Hepatocyte (in vitro differentiated cells): Measurements from ENCODE around the gene BCKDK. TPM values are rescaled to one million over a fixed set of nuclear protein-coding genes. Genes with fewer than 3 reads are reported as not detected.

Source experiments
- DNase-seq: peaks from one replicate; pipeline ENCODE4 v3.0.0-alpha.2; 2016; ENCODE audit warnings: low spot score
- H2AFZ ChIP-seq: fragments of 200-600 bp; sonication (generic); 2 replicates; pipeline ENCODE4 v1.6.0; 2016; ENCODE audit warnings: antibody characterized with exemption, mild to moderate bottlenecking
- H3K27ac ChIP-seq: fragments of 200-600 bp; sonication (generic); 2 replicates; pipeline ENCODE4 v1.5.1; 2016; ENCODE audit warnings: mild to moderate bottlenecking
- H3K27me3 ChIP-seq: fragments of 200-600 bp; sonication (generic); 2 replicates; pipeline ENCODE4 v1.6.1; 2016
- H3K36me3 ChIP-seq: fragments of 200-600 bp; sonication (generic); replicated peaks from 2 replicates; pipeline ENCODE4 v1.5.1; 2016; ENCODE audit warnings: low read depth; ENCODE audit not compliant: insufficient read depth
- H3K4me1 ChIP-seq: fragments of 200-600 bp; sonication (generic); 2 replicates; pipeline ENCODE4 v1.5.1; 2016; ENCODE audit warnings: mild to moderate bottlenecking, moderate library complexity; ENCODE audit not compliant: insufficient read depth
- H3K4me2 ChIP-seq: fragments of 200-600 bp; sonication (generic); 2 replicates; pipeline ENCODE4 v1.6.0; 2016
- H3K4me3 ChIP-seq: fragments of 200-600 bp; sonication (generic); 2 replicates; pipeline ENCODE4 v1.5.1; 2016; ENCODE audit warnings: mild to moderate bottlenecking
- H3K79me2 ChIP-seq: fragments of 200-600 bp; sonication (generic); 2 replicates; pipeline ENCODE4 v1.6.0; 2017; ENCODE audit warnings: mild to moderate bottlenecking
- H3K9me2 ChIP-seq: fragments of 200-600 bp; sonication (generic); replicated peaks from 2 replicates; pipeline ENCODE4 v1.6.0; 2017; ENCODE audit warnings: mild to moderate bottlenecking; ENCODE audit not compliant: insufficient read depth
- H3K9me3 ChIP-seq: fragments of 200-600 bp; sonication (generic); 2 replicates; pipeline ENCODE4 v1.5.1; 2016; ENCODE audit warnings: low read depth, mild to moderate bottlenecking
- H4K20me1 ChIP-seq: fragments of 200-600 bp; sonication (generic); 2 replicates; pipeline ENCODE4 v1.6.0; 2016; ENCODE audit warnings: mild to moderate bottlenecking; ENCODE audit not compliant: insufficient read depth, poor library complexity, severe bottlenecking
- EZH2 ChIP-seq: fragments of 200-600 bp; sonication (generic); IDR thresholded peaks from 2 replicates; pipeline ENCODE4 v1.6.1; 2016; ENCODE audit warnings: antibody characterized with exemption, mild to moderate bottlenecking, borderline replicate concordance
- EZH2phosphoT487 ChIP-seq: fragments of 200-600 bp; sonication (generic); IDR thresholded peaks from one replicate; pipeline ENCODE4 v1.6.1; 2018; ENCODE audit warnings: antibody characterized with exemption, mild to moderate bottlenecking, low read depth, moderate library complexity; ENCODE audit not compliant: unreplicated experiment, severe bottlenecking
- WGBS: methylation state at CpG from one replicate; pipeline ENCODE4 v1.1.6; 2016; ENCODE audit warnings: low lambda C conversion rate; ENCODE audit errors: missing lambda C conversion rate; 5-methylcytosine and 5-hydroxymethylcytosine counted together
- polyA plus RNA-seq: library from polyadenylated mRNA; unstranded; fragments of >200 nt; fragmentation: Nextera tagmentation; extraction: Ambion mirVana; gene quantifications from 2 replicates; pipeline ENCODE4 v1.2.1, GENCODE V29; 2016
- total RNA-seq: library from RNA; depleted of rRNA; stranded (reverse); fragments of >200 nt; gene quantifications from 2 replicates; pipeline ENCODE4 v1.2.3, GENCODE V29; 2014
- TF ChIP-seq, protein P1 (sequence below): fragments of 200-600 bp; sonication (generic); IDR thresholded peaks from 2 replicates; pipeline ENCODE4 v1.5.1; 2016; ENCODE audit warnings: antibody characterized with exemption, mild to moderate bottlenecking; ENCODE audit not compliant: poor library complexity

BCKDK gene
- total and polyA plus RNA-seq, 2 experiments from 2014 or later = 27.3 to 75.2 TPM

DNA sequence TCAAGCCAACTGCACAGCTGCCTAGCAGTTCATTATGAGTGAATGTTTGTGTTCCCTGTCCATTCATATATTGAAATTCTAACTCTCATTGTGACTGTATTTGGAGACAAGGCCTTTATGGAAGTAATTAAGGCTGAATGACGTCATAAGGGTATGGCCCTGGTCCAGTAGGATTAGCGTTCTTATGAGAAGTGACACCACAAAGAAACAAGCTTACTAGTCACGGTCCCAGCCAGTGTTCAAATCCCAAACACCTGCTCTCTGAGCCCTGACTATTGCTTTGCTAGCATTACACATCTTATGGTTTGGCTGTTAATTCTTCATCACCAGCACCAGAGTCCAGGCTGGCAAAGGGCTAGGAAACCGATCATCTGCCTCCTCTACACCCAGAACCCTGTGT lies 36.3 kb upstream of the BCKDK start:
- peak overlapping the region; percentile 99 for H3K27ac ChIP-seq
- H3K4me3 ChIP-seq = peak overlapping the region; percentile 78

DNA sequence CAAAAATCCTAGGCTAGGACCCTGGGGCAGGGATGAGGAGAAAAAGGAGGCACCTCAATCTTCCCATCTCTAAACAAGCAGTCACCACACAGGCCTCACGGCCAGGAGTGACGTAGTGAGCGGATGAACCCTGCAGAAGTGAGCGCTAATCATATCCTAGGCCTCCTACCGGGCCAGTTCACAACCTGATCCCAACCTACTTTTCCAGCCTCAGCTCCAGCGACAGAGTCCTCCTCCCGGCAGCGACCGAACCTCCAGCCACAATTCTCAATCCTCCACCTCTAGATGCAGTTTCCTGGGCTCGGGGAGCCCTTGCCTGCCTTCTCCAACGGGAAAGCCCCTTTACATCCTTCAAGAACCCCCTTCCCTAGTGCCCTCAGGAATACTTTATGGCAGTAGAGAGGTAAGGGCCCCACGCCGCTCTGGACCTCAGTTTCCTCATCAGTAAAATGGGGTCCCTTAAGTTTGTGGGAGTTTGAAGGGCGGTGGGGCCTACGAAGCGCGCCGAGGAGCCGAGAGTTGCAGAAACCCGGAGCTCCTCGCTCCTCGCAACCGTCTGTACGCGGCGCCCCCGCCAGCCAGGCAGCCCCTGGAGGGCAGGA lies 35.5 kb upstream of the BCKDK start:
- H3K27ac ChIP-seq = peak overlapping the region; percentile 99
- no peak for TF ChIP-seq EZH2
- TF ChIP-seq, protein P1, sequence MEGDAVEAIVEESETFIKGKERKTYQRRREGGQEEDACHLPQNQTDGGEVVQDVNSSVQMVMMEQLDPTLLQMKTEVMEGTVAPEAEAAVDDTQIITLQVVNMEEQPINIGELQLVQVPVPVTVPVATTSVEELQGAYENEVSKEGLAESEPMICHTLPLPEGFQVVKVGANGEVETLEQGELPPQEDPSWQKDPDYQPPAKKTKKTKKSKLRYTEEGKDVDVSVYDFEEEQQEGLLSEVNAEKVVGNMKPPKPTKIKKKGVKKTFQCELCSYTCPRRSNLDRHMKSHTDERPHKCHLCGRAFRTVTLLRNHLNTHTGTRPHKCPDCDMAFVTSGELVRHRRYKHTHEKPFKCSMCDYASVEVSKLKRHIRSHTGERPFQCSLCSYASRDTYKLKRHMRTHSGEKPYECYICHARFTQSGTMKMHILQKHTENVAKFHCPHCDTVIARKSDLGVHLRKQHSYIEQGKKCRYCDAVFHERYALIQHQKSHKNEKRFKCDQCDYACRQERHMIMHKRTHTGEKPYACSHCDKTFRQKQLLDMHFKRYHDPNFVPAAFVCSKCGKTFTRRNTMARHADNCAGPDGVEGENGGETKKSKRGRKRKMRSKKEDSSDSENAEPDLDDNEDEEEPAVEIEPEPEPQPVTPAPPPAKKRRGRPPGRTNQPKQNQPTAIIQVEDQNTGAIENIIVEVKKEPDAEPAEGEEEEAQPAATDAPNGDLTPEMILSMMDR = no peak
- TF ChIP-seq EZH2phosphoT487 = no peak
- peak overlapping the region; percentile 78 for H3K4me3 ChIP-seq
- H2AFZ ChIP-seq = peak overlapping the region; percentile 80
- H3K4me2 ChIP-seq = peak overlapping the region; percentile 75
- H3K4me1 ChIP-seq = peaks cover 10% of the 10 kb centered on the region
- no peaks in the 10 kb centered on the region for H4K20me1 ChIP-seq
- peaks cover 82% of the 10 kb centered on the region for H3K79me2 ChIP-seq
- H3K27me3 ChIP-seq = no peaks in the 10 kb centered on the region
- H3K9me2 ChIP-seq = no peaks in the 10 kb centered on the region
- H3K9me3 ChIP-seq = no peaks in the 10 kb centered on the region
- no peaks in the 10 kb centered on the region for H3K36me3 ChIP-seq
- DNase-seq = peak; percentile 37
- 1% methylated on average over 27 of the region's 27 CpGs for WGBS

More for the DNA sequence above, 36.3 kb upstream of the BCKDK start:
- H3K9me3 ChIP-seq = no peaks in the 10 kb centered on the region
- H4K20me1 ChIP-seq = no peaks in the 10 kb centered on the region
- H3K4me1 ChIP-seq = peaks cover 10% of the 10 kb centered on the region
- no peaks in the 10 kb centered on the region for H3K36me3 ChIP-seq
- 51% methylated on average over 4 of the region's 4 CpGs for WGBS
- no peak overlapping the region for H2AFZ ChIP-seq
- peak; percentile 12 for DNase-seq
- peak overlapping the region; percentile 75 for H3K4me2 ChIP-seq
- TF ChIP-seq EZH2phosphoT487 (no peak), EZH2 (no peak)
- TF ChIP-seq, protein P1 = no peak
- H3K9me2 ChIP-seq = no peaks in the 10 kb centered on the region
- peaks cover 84% of the 10 kb centered on the region for H3K79me2 ChIP-seq
- no peaks in the 10 kb centered on the region for H3K27me3 ChIP-seq

DNA sequence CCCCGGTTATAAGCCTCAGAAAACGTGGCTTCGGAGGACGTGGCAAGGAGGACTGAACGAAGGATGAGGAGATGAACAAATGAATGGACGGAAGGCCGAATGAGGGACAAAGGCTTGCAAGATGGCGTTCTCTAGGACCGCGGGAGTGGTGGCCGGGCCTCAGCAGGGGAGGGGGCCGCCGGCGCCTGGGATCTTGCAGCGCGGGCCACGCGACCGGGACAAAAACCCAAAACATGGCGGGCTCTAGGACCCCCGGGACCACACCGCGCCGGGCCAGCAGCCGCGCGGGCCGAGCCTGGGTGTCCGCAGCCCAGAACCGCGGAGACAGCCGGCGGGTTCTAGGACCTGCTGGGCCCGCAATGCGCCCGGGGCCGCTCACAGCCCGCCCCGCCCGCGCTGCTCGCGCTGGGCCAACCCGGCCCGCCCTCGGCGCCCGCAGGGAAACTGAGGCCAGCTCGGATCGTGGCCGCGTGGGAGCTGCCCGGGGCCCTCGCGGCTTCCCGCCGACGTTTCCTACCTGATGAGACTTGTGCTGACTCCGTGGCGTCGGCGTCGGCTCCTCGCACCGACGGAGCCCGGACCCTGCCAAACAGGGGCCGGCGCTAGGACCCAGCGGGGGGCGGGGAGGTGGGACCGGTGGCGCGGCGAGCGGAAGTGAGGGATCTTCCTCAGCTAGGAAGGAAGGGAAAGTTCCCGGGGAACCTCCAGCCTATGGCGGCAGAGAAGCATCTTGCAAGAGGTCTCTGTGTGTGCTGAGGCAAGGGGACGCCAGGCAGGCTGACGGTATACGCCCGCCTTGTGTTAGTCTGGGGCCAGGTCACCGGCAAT lies 34.8 kb upstream of the BCKDK start:
- Histone ChIP-seq H4K20me1 (no peaks in the 10 kb centered on the region), H3K9me3 (no peaks in the 10 kb centered on the region), H3K79me2 (peaks cover 82% of the 10 kb centered on the region), H3K4me1 (peaks cover 10% of the 10 kb centered on the region), H3K4me3 (peak overlapping the region; percentile 78), H3K9me2 (no peaks in the 10 kb centered on the region), H3K4me2 (peak overlapping the region; percentile 75), H2AFZ (peak overlapping the region; percentile 80), H3K27ac (peak overlapping the region; percentile 99), H3K27me3 (no peaks in the 10 kb centered on the region), H3K36me3 (no peaks in the 10 kb centered on the region)
- no peak for TF ChIP-seq EZH2
- TF ChIP-seq EZH2phosphoT487 = no peak
- TF ChIP-seq, protein P1 = no peak
- WGBS = 1% methylated on average over 60 of the region's 83 CpGs
- DNase-seq = peak; percentile 95
